Measurements from ENCODE around the gene RMP24.
"Not testable (repeated sequence)": the region's sequence is repeated elsewhere in the genome, so short reads cannot be mapped to it uniquely, and the experiment has no call there.

Gene RMP24

GRCh38 chr18:35962320-35962719 is 10.2 kb upstream of the RMP24 start:
- DNase-seq (ENCODE audit: low spot score) (no peak), ATAC-seq (ENCODE audit: insufficient number of reproducible peaks, low FRiP score, low read depth) (no peak)
- H3K4me3 ChIP-seq: no peak overlapping the region
- no peak overlapping the region for H3K27ac ChIP-seq
- H3K27me3 ChIP-seq (replicated peaks; ENCODE audit: insufficient read depth): no peaks in the 10 kb centered on the region
- H3K36me3 ChIP-seq: no peaks in the 10 kb centered on the region
- H3K4me1 ChIP-seq (ENCODE audit: control insufficient read depth in 1 of 2, low read depth in 2 of 2): no peaks in the 10 kb centered on the region
- peaks cover 7% of the 10 kb centered on the region for H3K9me3 ChIP-seq
- no peak for TF ChIP-seq CTCF (IDR thresholded peaks at IDR 0.05)

- Histone ChIP-seq H3K27me3 (replicated peaks; ENCODE audit: insufficient read depth) (no peaks in the 10 kb centered on the region), H3K9me3 (peaks cover 7% of the 10 kb centered on the region), H3K27ac (no peak overlapping the region), H3K4me3 (no peak overlapping the region), H3K36me3 (no peaks in the 10 kb centered on the region), H3K4me1 (ENCODE audit: control insufficient read depth in 1 of 2, low read depth in 2 of 2) (no peaks in the 10 kb centered on the region)
- no peak for TF ChIP-seq CTCF (IDR thresholded peaks at IDR 0.05)
- ATAC-seq (ENCODE audit: insufficient number of reproducible peaks, low FRiP score, low read depth) (no peak), DNase-seq (ENCODE audit: low spot score) (no peak)
Measured at GRCh38 chr18:35964319-35964718, 8.2 kb upstream of the RMP24 start.

GRCh38 chr18:35967866-35968265 is 4.6 kb upstream of the RMP24 start:
- not testable (repeated sequence) for DNase-seq (ENCODE audit: low spot score); H3K36me3 ChIP-seq; H3K4me1 ChIP-seq (ENCODE audit: control insufficient read depth in 1 of 2, low read depth in 2 of 2); H3K9me3 ChIP-seq; H3K27me3 ChIP-seq (replicated peaks; ENCODE audit: insufficient read depth); H3K27ac ChIP-seq; ATAC-seq (ENCODE audit: insufficient number of reproducible peaks, low FRiP score, low read depth); H3K4me3 ChIP-seq

- H3K4me1 ChIP-seq (ENCODE audit: control insufficient read depth in 1 of 2, low read depth in 2 of 2): peaks cover 5 to 13% of the 10 kb centered on the region in 2 donors
- H3K9me3 ChIP-seq: no peaks in the 10 kb centered on the region
- H3K36me3 ChIP-seq: no peaks in the 10 kb centered on the region
- DNase-seq (ENCODE audit: low spot score) (no peak), ATAC-seq (ENCODE audit: insufficient number of reproducible peaks, low FRiP score, low read depth) (no peak)
- no peaks in the 10 kb centered on the region for H3K27me3 ChIP-seq (replicated peaks; ENCODE audit: insufficient read depth)
- H3K4me3 ChIP-seq: no peak overlapping the region
- no peak overlapping the region for H3K27ac ChIP-seq
- TF ChIP-seq CTCF (IDR thresholded peaks at IDR 0.05): no peak
Measured at GRCh38 chr18:35968278-35968880, 4.1 kb upstream of the RMP24 start.

GRCh38 chr18:35969676-35970075 is 2.8 kb upstream of the RMP24 start:
- Histone ChIP-seq H3K4me3 (no peak overlapping the region), H3K27ac (no peak overlapping the region), H3K4me1 (ENCODE audit: control insufficient read depth in 1 of 2, low read depth in 2 of 2) (peaks cover 14 to 22% of the 10 kb centered on the region in 2 donors), H3K27me3 (replicated peaks; ENCODE audit: insufficient read depth) (no peaks in the 10 kb centered on the region), H3K9me3 (no peaks in the 10 kb centered on the region), H3K36me3 (no peaks in the 10 kb centered on the region)
- ATAC-seq (ENCODE audit: insufficient number of reproducible peaks, low FRiP score, low read depth) (no peak), DNase-seq (ENCODE audit: low spot score) (no peak)
- no peak for TF ChIP-seq CTCF (IDR thresholded peaks at IDR 0.05)

GRCh38 chr18:35971661-35972196 is 750 bp upstream of the RMP24 start:
- Histone ChIP-seq H3K4me1 (ENCODE audit: control insufficient read depth in 1 of 2, low read depth in 2 of 2) (peaks cover 14 to 22% of the 10 kb centered on the region in 2 donors), H3K27me3 (replicated peaks; ENCODE audit: insufficient read depth) (no peaks in the 10 kb centered on the region), H3K36me3 (peaks cover 4% of the 10 kb centered on the region), H3K4me3 (peak overlapping the region; percentile 88), H3K27ac (peak overlapping the region; percentile 83 to 89), H3K9me3 (no peaks in the 10 kb centered on the region)
- DNase-seq (ENCODE audit: low spot score) (no peak), ATAC-seq (ENCODE audit: insufficient number of reproducible peaks, low FRiP score, low read depth) (peak; percentile 11)
- TF ChIP-seq CTCF (IDR thresholded peaks at IDR 0.05): no peak
